ENCODE data around the gene ANAPC15.

The ANAPC15 gene

GRCh38 chr11:72088076-72088808 is 24.3 kb downstream of the ANAPC15 start:
- no peak for DNase-seq (ENCODE audit: extremely low read depth in 1 of 2, low read depth in 1 of 2)

- no peak for DNase-seq (ENCODE audit: extremely low read depth in 1 of 2, low read depth in 1 of 2)
Observed at GRCh38 chr11:72085621-72086351, 26.7 kb downstream of the ANAPC15 start.

- no peak for DNase-seq (ENCODE audit: extremely low read depth in 1 of 2, low read depth in 1 of 2)
Observed at GRCh38 chr11:72084965-72085364, 27.5 kb downstream of the ANAPC15 start.

GRCh38 chr11:72084076-72084475 is 28.4 kb downstream of the ANAPC15 start:
- no peak for DNase-seq (ENCODE audit: extremely low read depth in 1 of 2, low read depth in 1 of 2)

GRCh38 chr11:72083414-72083813 is 29.1 kb downstream of the ANAPC15 start:
- DNase-seq (ENCODE audit: extremely low read depth in 1 of 2, low read depth in 1 of 2) = no peak

- no peak for DNase-seq (ENCODE audit: extremely low read depth in 1 of 2, low read depth in 1 of 2)
Observed at GRCh38 chr11:72081821-72082453, 30.6 kb downstream of the ANAPC15 start.

GRCh38 chr11:72081184-72081644 is 31.3 kb downstream of the ANAPC15 start:
- DNase-seq (ENCODE audit: extremely low read depth in 1 of 2, low read depth in 1 of 2) = no peak

- DNase-seq (ENCODE audit: extremely low read depth in 1 of 2, low read depth in 1 of 2) = peak; percentile 95 to 99
Observed at GRCh38 chr11:72080326-72081183, 31.9 kb downstream of the ANAPC15 start, which contains the start of the genes LRRC51 and NUMA1. Gene LRRC51, plus strand, starts transcription at chr11:72080850. Its CDS starts 8,234 bp downstream, at chr11:72089084. Gene NUMA1, minus strand, starts transcription at chr11:72080542. Its CDS starts 44,599 bp downstream, at chr11:72035943.

- DNase-seq (ENCODE audit: extremely low read depth in 1 of 2, low read depth in 1 of 2) = no peak
Observed at GRCh38 chr11:72079819-72080325, 32.6 kb downstream of the ANAPC15 start.

- no peak for DNase-seq (ENCODE audit: extremely low read depth in 1 of 2, low read depth in 1 of 2)
Observed at GRCh38 chr11:72078477-72078876, 34.0 kb downstream of the ANAPC15 start.

GRCh38 chr11:72075756-72076155 is 36.7 kb downstream of the ANAPC15 start:
- no peak for DNase-seq (ENCODE audit: extremely low read depth in 1 of 2, low read depth in 1 of 2)

GRCh38 chr11:72075109-72075508 is 37.4 kb downstream of the ANAPC15 start:
- no peak for DNase-seq (ENCODE audit: extremely low read depth in 1 of 2, low read depth in 1 of 2)

GRCh38 chr11:72072348-72072747 is 40.1 kb downstream of the ANAPC15 start:
- DNase-seq (ENCODE audit: extremely low read depth in 1 of 2, low read depth in 1 of 2) = no peak

- DNase-seq (ENCODE audit: extremely low read depth in 1 of 2, low read depth in 1 of 2) = no peak
Observed at GRCh38 chr11:72070491-72070890, 42.0 kb downstream of the ANAPC15 start.

- no peak for DNase-seq (ENCODE audit: extremely low read depth in 1 of 2, low read depth in 1 of 2)
Observed at GRCh38 chr11:72069787-72070251, 42.7 kb downstream of the ANAPC15 start.

GRCh38 chr11:72069200-72069599 is 43.3 kb downstream of the ANAPC15 start:
- no peak for DNase-seq (ENCODE audit: extremely low read depth in 1 of 2, low read depth in 1 of 2)

GRCh38 chr11:72067676-72068075 is 44.8 kb downstream of the ANAPC15 start:
- DNase-seq (ENCODE audit: extremely low read depth in 1 of 2, low read depth in 1 of 2) = no peak

GRCh38 chr11:72067266-72067665 is 45.2 kb downstream of the ANAPC15 start:
- DNase-seq (ENCODE audit: extremely low read depth in 1 of 2, low read depth in 1 of 2) = no peak

GRCh38 chr11:72066855-72067254 is 45.6 kb downstream of the ANAPC15 start:
- DNase-seq (ENCODE audit: extremely low read depth in 1 of 2, low read depth in 1 of 2) = no peak

GRCh38 chr11:72061739-72062396 is 50.6 kb downstream of the ANAPC15 start:
- no peak for DNase-seq (ENCODE audit: extremely low read depth in 1 of 2, low read depth in 1 of 2)

Data from activated CD8-positive, alpha-beta memory T cell treated with anti-CD3 and anti-CD28 coated beads for 1 hour (primary cell).